K562 (cell line): ENCODE results near the gene RASGEF1C. TPM values are rescaled to one million over a fixed set of nuclear protein-coding genes. Genes with fewer than 3 reads are reported as not detected.

Experiments
- ATAC-seq: fragments of 200-7000 bp; cut with Tn5 transposase; 3 replicates; pipeline ENCODE4 v1.9.1; 2020; ENCODE audit warnings: moderate library complexity
- BruUV-seq: library from RNA; stranded (reverse); fragments of 400-500 nt; replicated peaks from 2 replicates; lab custom pipeline; 2021; lab: Mats Ljungman, UMichigan
- CTCF ChIA-PET: fragments of 300-600 bp; formaldehyde crosslinking; extraction: SDS; loops from one replicate; lab custom pipeline; 2021; ENCODE audit warnings: low intra/inter-chr PET ratio; lab: Yijun Ruan, JAX
- POLR2A ChIA-PET: fragments of 300-600, 350-650 bp; sonication (Branson Sonifier 250); formaldehyde crosslinking; extraction: SDS; loops from one replicate; lab custom pipeline; 2021; ENCODE audit warnings: antibody characterized with exemption, inconsistent platforms; lab: Yijun Ruan, JAX
- DNase-seq, 4 experiments: peaks; one replicate each; pipeline versions ENCODE4 v3.0.0 to v3.0.0-alpha.2; 2011 to 2018; ENCODE audit warnings: low spot score in 3 of 4, mixed read lengths in 3 of 4; ENCODE audit errors: extremely low read depth in 1 of 4
- FAIRE-seq: peaks from 2 replicates; lab custom pipeline; 2011; peaks lifted over from hg19 to GRCh38; lab: Jason Lieb, UNC
- H2AFZ ChIP-seq: 2 replicates; pipeline ENCODE4 v1.6.0; 2011; ENCODE audit warnings: low read depth, low read length, control low read depth, inconsistent platforms
- H3K27ac ChIP-seq: fragments of 200-600 bp; 3 replicates; pipeline ENCODE4 v1.8.0; 2011; ENCODE audit warnings: low read depth, mild to moderate bottlenecking, control low read depth, inconsistent platforms, low read length, moderate library complexity, mixed read lengths; ENCODE audit errors: extremely low read depth
- H3K27me3 ChIP-seq, 2 experiments: fragments of 300-600 bp in 1 of 2; 2 replicates in 1 of 2; 3 replicates in 1 of 2; pipeline versions ENCODE4 v1.6.0 to v1.8.0; 2011; ENCODE audit warnings: inconsistent platforms in 2 of 2, low read length in 2 of 2, mild to moderate bottlenecking in 1 of 2, mixed read lengths in 1 of 2, moderate library complexity in 1 of 2; ENCODE audit not compliant: control insufficient read depth in 2 of 2, insufficient read depth in 2 of 2
- H3K36me3 ChIP-seq: fragments of 300-600 bp; 3 replicates; pipeline ENCODE4 v1.8.0; 2011; ENCODE audit warnings: mild to moderate bottlenecking, low read length, inconsistent platforms; ENCODE audit not compliant: control insufficient read depth, insufficient read depth
- H3K4me1 ChIP-seq, 2 experiments: fragments of 200-600 bp in 1 of 2; replicated peaks in 1 of 2; 2 replicates in 1 of 2; 3 replicates in 1 of 2; pipeline versions ENCODE4 v1.5.1 to v1.8.0; 2011; ENCODE audit warnings: inconsistent platforms in 2 of 2, low read length in 2 of 2, mild to moderate bottlenecking in 1 of 2, mixed read lengths in 1 of 2, moderate library complexity in 1 of 2; ENCODE audit not compliant: control insufficient read depth in 2 of 2, insufficient read depth in 2 of 2
- H3K4me2 ChIP-seq: 2 replicates; pipeline ENCODE4 v1.6.1; 2011; ENCODE audit warnings: low read length, control low read depth, inconsistent platforms, mixed read lengths; ENCODE audit not compliant: insufficient read depth
- H3K4me3 ChIP-seq: fragments of 200-600 bp; sonication (generic), shearing (Covaris generic); 2 replicates; pipeline ENCODE4 v1.5.1; 2016; ENCODE audit warnings: control low read depth, inconsistent platforms
- H3K79me2 ChIP-seq: fragments of 200-600 bp; 3 replicates; pipeline ENCODE4 v1.8.0; 2011; ENCODE audit warnings: low read length, inconsistent platforms; ENCODE audit not compliant: control insufficient read depth, insufficient read depth
- H3K9ac ChIP-seq, 2 experiments: 2 replicates each; pipeline versions ENCODE4 v1.6.0 to v1.6.1; 2011; ENCODE audit warnings: low read depth in 2 of 2, low read length in 2 of 2, control low read depth in 1 of 2, inconsistent platforms in 1 of 2, mild to moderate bottlenecking in 1 of 2, mixed read lengths in 1 of 2; ENCODE audit not compliant: insufficient read depth in 1 of 2
- H3K9me1 ChIP-seq: one replicate; pipeline ENCODE4 v1.6.0; 2011; ENCODE audit warnings: inconsistent platforms, mild to moderate bottlenecking, low read length, moderate library complexity; ENCODE audit not compliant: control insufficient read depth, insufficient read depth
- H3K9me3 ChIP-seq: replicated peaks from 2 replicates; pipeline ENCODE4 v1.5.1; 2011; ENCODE audit warnings: low read depth, low read length, inconsistent platforms; ENCODE audit not compliant: control insufficient read depth, insufficient read depth
- H4K20me1 ChIP-seq: replicated peaks from 2 replicates; pipeline ENCODE4 v1.6.1; 2011; ENCODE audit warnings: low read length, inconsistent platforms, mixed read lengths; ENCODE audit not compliant: control insufficient read depth, insufficient read depth
- FOXJ3 ChIP-seq: sonication (generic); formaldehyde crosslinking; IDR thresholded peaks from 2 replicates; pipeline ENCODE4 v1.4.0; 2020; ENCODE audit warnings: mild to moderate bottlenecking, missing genetic modification reagents
- POLR2G ChIP-seq: fragments of 200-400 bp; formaldehyde crosslinking; IDR thresholded peaks from 2 replicates; pipeline ENCODE4 v1.6.1; 2017; ENCODE audit warnings: low read depth, mild to moderate bottlenecking, antibody characterized with exemption, low read length, moderate library complexity
- WGBS: fragments of 100-300 bp; shearing (Covaris generic); methylation state at CpG from one replicate; pipeline ENCODE4 v1.1.6; 2016; ENCODE audit warnings: low coverage, mixed read lengths; ENCODE audit not compliant: insufficient coverage; ENCODE audit errors: missing lambda C conversion rate; 5-methylcytosine and 5-hydroxymethylcytosine counted together
- in situ Hi-C: fragments of 300-500 bp; cut with MboI; formaldehyde crosslinking; loops from 4 replicates; pipeline ENCODE4 v1.15.0; 2018; ENCODE audit warnings: inconsistent platforms, mixed read lengths
- intact Hi-C: fragments of 100-400 bp; cut with micrococcal nuclease; formaldehyde crosslinking; loops from 2 replicates; pipeline ENCODE4 v1.14.2; 2022
- polyA plus RNA-seq, 8 experiments: library from polyadenylated mRNA; depleted of rRNA in 4 of 8; stranded (reverse) in 5 of 8; unstranded in 3 of 8; fragments of >200 nt; fragmentation: Nextera tagmentation in 2 of 8; fragmentation: Illumina TruSeq in 1 of 8; extraction: Ambion mirVana in 2 of 8; extraction: Trizol in 1 of 8; gene quantifications; 2 replicates each; pipeline versions ENCODE4 v1.2.1 to v1.2.3, GENCODE V29; 2011 to 2014; ENCODE audit warnings: inconsistent platforms in 1 of 8, missing spikeins in 1 of 8
- total RNA-seq, 7 experiments: library from RNA; depleted of rRNA in 6 of 7; stranded (reverse); fragments of >200 nt in 6 of 7; fragmentation: Illumina TruSeq in 2 of 7; extraction: Trizol in 2 of 7; gene quantifications; 2 replicates each; pipeline versions ENCODE4 v1.2.1 to v1.2.3, GENCODE V29; 2011 to 2021; ENCODE audit warnings: low replicate concordance in 1 of 7

Gene RASGEF1C
- total and polyA plus RNA-seq, 9 of the 15 experiments (the other 6 are each of a cell fraction or from before 2014, with no cell fraction given) = 0.04 to 1.1 (median 0.21) TPM; not detected in 4

- ATAC-seq (no peak), FAIRE-seq (no peak), DNase-seq (no peak)
- Histone ChIP-seq H3K27ac (no peak overlapping the region), H3K4me2 (no peak overlapping the region), H3K4me3 (no peak overlapping the region), H3K9me3 (peaks cover 2% of the 10 kb centered on the region; the same call in 1 of the 2 replicates), H4K20me1 (no peaks in the 10 kb centered on the region), H2AFZ (no peak overlapping the region), H3K4me1 (peaks cover 0 to 24% of the 10 kb centered on the region in 2 experiments; a peak in 2 of 5 replicates), H3K9ac (no peak overlapping the region), H3K79me2 (no peaks in the 10 kb centered on the region), H3K27me3 (peaks cover 10 to 57% of the 10 kb centered on the region in 2 experiments; a peak in 4 of 5 replicates), H3K36me3 (no peaks in the 10 kb centered on the region), H3K9me1 (no peaks in the 10 kb centered on the region)
- 8% methylated on average over 23 of the region's 24 CpGs for WGBS
- ChIA-PET POLR2A (interaction anchor here (0.6 kb wide), 1 partner anchor 30 kb away, joined by 3 read pairs; no protein-coding TSS in a partner anchor), CTCF (no interaction called here)
- BruUV-seq = no TSS peak
- TF ChIP-seq FOXJ3 (CRISPR knock-in tag) (no peak), POLR2G (no peak)
- in situ Hi-C loops (no loop called here), intact Hi-C loops (no loop called here)
Measured at GRCh38 chr5:180137401-180138213, 71.4 kb downstream of the RASGEF1C start.
